H9 (cell line): ENCODE data around the gene KIF26B. TPM values are rescaled to one million over a fixed set of nuclear protein-coding genes. Genes with fewer than 3 reads are reported as not detected.
"Not testable (repeated sequence)": the region's sequence is repeated elsewhere in the genome, so short reads cannot be mapped to it uniquely, and the experiment has no call there.

Source experiments
- DNase-seq: peaks from one replicate; pipeline ENCODE4 v3.0.0-alpha.2; 2017
- H2AFZ ChIP-seq: one replicate; pipeline ENCODE4 v1.6.1; 2013; ENCODE audit warnings: mild to moderate bottlenecking, low read length, control low read depth, moderate library complexity
- H2AK5ac ChIP-seq: 2 replicates; pipeline ENCODE4 v1.6.1; 2013; ENCODE audit warnings: low read length, control low read depth, mixed read lengths; ENCODE audit not compliant: insufficient read length
- H2BK120ac ChIP-seq: one replicate; pipeline ENCODE4 v1.6.1; 2013; ENCODE audit warnings: low read depth, mild to moderate bottlenecking, low read length, control low read depth, inconsistent platforms; ENCODE audit not compliant: poor library complexity, severe bottlenecking
- H2BK12ac ChIP-seq: 2 replicates; pipeline ENCODE4 v1.6.1; 2013; ENCODE audit warnings: low read length, control low read depth, mixed read lengths, low read depth; ENCODE audit not compliant: insufficient read length
- H2BK15ac ChIP-seq: 2 replicates; pipeline ENCODE4 v1.6.1; 2013; ENCODE audit warnings: low read depth, low read length, control low read depth
- H2BK20ac ChIP-seq: one replicate; pipeline ENCODE4 v1.6.1; 2013; ENCODE audit warnings: low read depth, mild to moderate bottlenecking, low read length, control low read depth, inconsistent platforms; ENCODE audit not compliant: poor library complexity, severe bottlenecking
- H2BK5ac ChIP-seq: 2 replicates; pipeline ENCODE4 v1.6.1; 2013; ENCODE audit warnings: low read length, control low read depth, mixed read lengths; ENCODE audit not compliant: insufficient read length
- H3K14ac ChIP-seq: 2 replicates; pipeline ENCODE4 v1.6.1; 2013; ENCODE audit warnings: low read length, control low read depth; ENCODE audit not compliant: insufficient read depth
- H3K18ac ChIP-seq: 2 replicates; pipeline ENCODE4 v1.6.1; 2013; ENCODE audit warnings: low read depth, mild to moderate bottlenecking, mixed read lengths, low read length, control low read depth; ENCODE audit not compliant: insufficient read length
- H3K23ac ChIP-seq: 2 replicates; pipeline ENCODE4 v1.6.1; 2013; ENCODE audit warnings: low read length, control low read depth, mixed read lengths, low read depth; ENCODE audit not compliant: insufficient read length
- H3K23me2 ChIP-seq: 2 replicates; pipeline ENCODE4 v1.6.1; 2013; ENCODE audit warnings: low read depth, mild to moderate bottlenecking, mixed read lengths, low read length, control low read depth; ENCODE audit not compliant: insufficient read length, poor library complexity, severe bottlenecking
- H3K27ac ChIP-seq: 2 replicates; pipeline ENCODE4 v1.5.1; 2013; ENCODE audit warnings: low read length, control low read depth, mixed read lengths, low read depth; ENCODE audit not compliant: insufficient read length
- H3K27me3 ChIP-seq: 2 replicates; pipeline ENCODE4 v1.6.1; 2013; ENCODE audit warnings: low read length, control low read depth, inconsistent platforms; ENCODE audit not compliant: insufficient read depth
- H3K4ac ChIP-seq: 2 replicates; pipeline ENCODE4 v1.6.1; 2013; ENCODE audit warnings: low read depth, mild to moderate bottlenecking, control low read depth, inconsistent platforms, low read length, moderate library complexity
- H3K4me1 ChIP-seq: 2 replicates; pipeline ENCODE4 v1.6.1; 2013; ENCODE audit warnings: low read length, control low read depth, inconsistent platforms; ENCODE audit not compliant: insufficient read depth
- H3K4me2 ChIP-seq: 2 replicates; pipeline ENCODE4 v1.6.1; 2013; ENCODE audit warnings: low read length, control low read depth, mixed read lengths; ENCODE audit not compliant: insufficient read length, insufficient read depth
- H3K56ac ChIP-seq: 2 replicates; pipeline ENCODE4 v1.6.1; 2013; ENCODE audit warnings: low read depth, mild to moderate bottlenecking, mixed read lengths, low read length, control low read depth; ENCODE audit not compliant: insufficient read length
- H3K79me1 ChIP-seq: 2 replicates; pipeline ENCODE4 v1.6.1; 2013; ENCODE audit warnings: low read depth, mild to moderate bottlenecking, moderate library complexity, low read length, control low read depth, inconsistent platforms; ENCODE audit not compliant: insufficient read depth, poor library complexity, severe bottlenecking
- H3K79me2 ChIP-seq: 2 replicates; pipeline ENCODE4 v1.6.1; 2013; ENCODE audit warnings: low read length, control low read depth, inconsistent platforms; ENCODE audit not compliant: insufficient read depth
- H3K9ac ChIP-seq: 2 replicates; pipeline ENCODE4 v1.6.1; 2013; ENCODE audit warnings: low read length, control low read depth, mixed read lengths; ENCODE audit not compliant: insufficient read length; ENCODE audit errors: extremely low read depth
- H3K9me3 ChIP-seq: one replicate; pipeline ENCODE4 v1.6.1; 2013; ENCODE audit warnings: low read depth, low read length, inconsistent platforms; ENCODE audit not compliant: control insufficient read depth
- H3T11ph ChIP-seq: one replicate; pipeline ENCODE4 v1.6.1; 2013; ENCODE audit warnings: mild to moderate bottlenecking, low read length, control low read depth, inconsistent platforms
- H4K20me1 ChIP-seq: one replicate; pipeline ENCODE4 v1.6.1; 2013; ENCODE audit not compliant: control insufficient read depth, insufficient read length, insufficient read depth
- H4K5ac ChIP-seq: 2 replicates; pipeline ENCODE4 v1.6.1; 2013; ENCODE audit warnings: low read depth, mild to moderate bottlenecking, mixed read lengths, low read length, control low read depth; ENCODE audit not compliant: insufficient read length
- H4K8ac ChIP-seq: replicated peaks from 2 replicates; pipeline ENCODE4 v1.6.1; 2013; ENCODE audit warnings: low read length, control low read depth, mixed read lengths, low read depth; ENCODE audit not compliant: insufficient read length
- H4K91ac ChIP-seq: 2 replicates; pipeline ENCODE4 v1.6.1; 2013; ENCODE audit warnings: low read depth, mild to moderate bottlenecking, moderate library complexity, mixed read lengths, low read length, control low read depth; ENCODE audit not compliant: insufficient read length
- H3K27ac Mint-ChIP-seq, 3 experiments: 2 replicates in 2 of 3; 3 replicates in 1 of 3; pipeline ENCODE4 v1.8.0; 2020 to 2021; ENCODE audit warnings: mixed read lengths in 3 of 3, mild to moderate bottlenecking in 1 of 3, moderate library complexity in 1 of 3
- H3K27me3 Mint-ChIP-seq: 2 replicates; pipeline ENCODE4 v1.8.0; 2021; ENCODE audit warnings: low read depth, mild to moderate bottlenecking, moderate library complexity, mixed read lengths
- H3K36me3 Mint-ChIP-seq, 3 experiments: 2 replicates in 2 of 3; 3 replicates in 1 of 3; pipeline ENCODE4 v1.8.0; 2020 to 2021; ENCODE audit warnings: low read depth in 3 of 3, mixed read lengths in 3 of 3; ENCODE audit not compliant: insufficient read depth in 1 of 3
- H3K4me1 Mint-ChIP-seq, 2 experiments: 2 replicates each; pipeline ENCODE4 v1.8.0; 2020; ENCODE audit warnings: mixed read lengths in 2 of 2
- H3K4me3 Mint-ChIP-seq, 2 experiments: 2 replicates in 1 of 2; 3 replicates in 1 of 2; pipeline ENCODE4 v1.8.0; 2020 to 2021; ENCODE audit warnings: mild to moderate bottlenecking in 2 of 2, mixed read lengths in 2 of 2, moderate library complexity in 1 of 2
- H3K9me3 Mint-ChIP-seq, 2 experiments: 2 replicates in 1 of 2; 3 replicates in 1 of 2; pipeline ENCODE4 v1.8.0; 2020; ENCODE audit warnings: mild to moderate bottlenecking in 2 of 2, mixed read lengths in 2 of 2, moderate library complexity in 1 of 2
- CTCF ChIP-seq: fragments of 200-600 bp; sonication (generic); conservative IDR thresholded peaks from 3 replicates; pipeline ENCODE4 v1.8.0; 2021; ENCODE audit warnings: antibody characterized with exemption, mild to moderate bottlenecking
- WGBS: extraction: QIAGEN DNeasy Blood & Tissue Kit; methylation state at CpG from one replicate; pipeline ENCODE4 v1.1.7; 2013; ENCODE audit warnings: missing lambda C conversion rate, low lambda C conversion rate, mixed read lengths; ENCODE audit not compliant: insufficient read length; ENCODE audit errors: extremely low coverage; 5-methylcytosine and 5-hydroxymethylcytosine counted together
- total RNA-seq: library from RNA; stranded (reverse); gene quantifications from 2 replicates; pipeline ENCODE4 v1.2.1, GENCODE V29; 2021

KIF26B gene
- total RNA-seq, 1 experiment from 2014 or later = 0.13 TPM

DNA sequence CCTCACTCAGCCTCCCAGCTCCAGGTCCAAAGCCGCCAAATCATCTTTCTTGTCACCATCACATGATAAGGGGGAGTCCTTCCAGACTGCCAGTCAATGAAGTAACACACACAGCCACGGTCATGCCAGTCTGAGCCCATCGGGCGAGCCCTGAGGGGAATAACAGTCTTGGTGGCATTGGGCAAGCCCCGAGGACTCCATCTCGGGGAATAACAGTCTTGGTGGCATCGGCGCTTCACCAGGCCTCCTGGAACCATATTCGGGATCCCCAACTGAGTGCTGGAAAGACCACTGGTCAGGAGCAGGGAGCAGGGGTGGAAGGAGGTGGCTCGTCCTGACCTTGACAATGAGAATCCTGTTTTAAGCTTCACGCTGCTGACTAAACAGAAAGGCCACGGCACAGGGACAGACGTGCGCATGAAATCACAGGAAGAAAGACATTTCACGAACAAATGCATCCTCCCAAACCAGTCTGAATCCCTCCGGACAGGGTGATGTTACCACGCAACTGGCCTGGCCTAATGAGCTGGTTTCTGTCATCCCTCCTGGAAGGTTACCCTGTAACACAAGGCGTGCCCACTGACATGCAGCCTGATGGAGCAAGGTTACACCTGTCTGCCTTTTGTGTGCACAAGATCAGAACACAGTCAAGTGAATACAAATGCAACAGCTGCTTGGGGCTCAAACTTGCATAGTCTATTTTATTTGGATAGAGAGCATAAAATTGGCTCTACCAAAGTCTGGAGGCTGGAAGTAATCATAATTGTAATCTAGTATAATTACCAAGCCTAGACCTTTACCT, 517.4 kb downstream of the KIF26B start:
- H3T11ph ChIP-seq = no peak overlapping the region
- H3K4me1 Mint-ChIP-seq = no peaks in the 10 kb centered on the region; a peak in 1 of 4 replicates
- H3K9me3 Mint-ChIP-seq = no peaks in the 10 kb centered on the region
- H2AK5ac ChIP-seq = no peak overlapping the region
- H2BK20ac ChIP-seq = no peak overlapping the region
- no peak overlapping the region for H4K91ac ChIP-seq
- TF ChIP-seq CTCF = no peak
- H3K79me2 ChIP-seq = no peaks in the 10 kb centered on the region
- no peak overlapping the region for H3K4me2 ChIP-seq
- H3K56ac ChIP-seq = no peak overlapping the region
- H3K4ac ChIP-seq = no peak overlapping the region
- no peaks in the 10 kb centered on the region for H3K27me3 Mint-ChIP-seq
- H4K8ac ChIP-seq = no peak overlapping the region
- H3K4me1 ChIP-seq = no peaks in the 10 kb centered on the region
- no peak overlapping the region for H3K4me3 Mint-ChIP-seq
- no peak overlapping the region for H3K18ac ChIP-seq
- no peak overlapping the region for H2BK120ac ChIP-seq
- H3K27ac Mint-ChIP-seq = no peak overlapping the region
- H2BK12ac ChIP-seq = no peak overlapping the region
- H2BK15ac ChIP-seq = no peak overlapping the region
- H2BK5ac ChIP-seq = no peak overlapping the region
- no peaks in the 10 kb centered on the region for H3K36me3 Mint-ChIP-seq
- no peaks in the 10 kb centered on the region for H3K79me1 ChIP-seq
- H3K27me3 ChIP-seq = no peaks in the 10 kb centered on the region
- no peak overlapping the region for H3K23ac ChIP-seq
- H3K14ac ChIP-seq = no peak overlapping the region
- no CpG with 5 or more reads among the region's 18 CpGs for WGBS
- no peak overlapping the region for H3K27ac ChIP-seq
- no peaks in the 10 kb centered on the region for H4K20me1 ChIP-seq
- DNase-seq = peak; percentile 21
- H3K9me3 ChIP-seq = no peaks in the 10 kb centered on the region
- no peak overlapping the region for H3K9ac ChIP-seq
- no peak overlapping the region for H2AFZ ChIP-seq
- H4K5ac ChIP-seq = no peak overlapping the region
- H3K23me2 ChIP-seq = no peaks in the 10 kb centered on the region

- H3K4ac ChIP-seq, H3K56ac ChIP-seq, H3T11ph ChIP-seq, H3K79me1 ChIP-seq, H3K9me3 ChIP-seq, H3K23me2 ChIP-seq, H3K4me1 ChIP-seq, H2BK20ac ChIP-seq, H3K27me3 Mint-ChIP-seq, H4K5ac ChIP-seq, H3K36me3 Mint-ChIP-seq, H3K27me3 ChIP-seq, H2AK5ac ChIP-seq, H3K4me2 ChIP-seq, H3K23ac ChIP-seq, H2BK5ac ChIP-seq, H3K4me3 Mint-ChIP-seq, DNase-seq, H3K79me2 ChIP-seq, H4K91ac ChIP-seq, H3K9me3 Mint-ChIP-seq, H4K8ac ChIP-seq, H3K14ac ChIP-seq, H3K4me1 Mint-ChIP-seq, H3K9ac ChIP-seq, H3K18ac ChIP-seq, H2BK15ac ChIP-seq, H3K27ac ChIP-seq, H2BK12ac ChIP-seq, H4K20me1 ChIP-seq, H2BK120ac ChIP-seq: not testable (repeated sequence)
- peak overlapping the region; percentile 75 for H2AFZ ChIP-seq
- 0 out of 7 replicates have a peak overlapping the region, but pooled peaks of 1 of the 3 experiments have one; percentile 2 for H3K27ac Mint-ChIP-seq
- WGBS = no CpG with 5 or more reads among the region's 41 CpGs
These were observed 518.3 kb downstream of the KIF26B start for GRCh38 chr1:245672836-245673656.
